Epithelial cell of esophagus (primary cell): ENCODE measurements around the gene TMEFF2.
A peak's percentile ranks its signal among the peaks of the same experiment; 100 is the strongest.
"Not testable (repeated sequence)": the region's sequence is repeated elsewhere in the genome, so short reads cannot be mapped to it uniquely, and the experiment has no call there.

ENCODE experiments used
- DNase-seq: peaks from one replicate; pipeline ENCODE4 v3.0.0; 2010; ENCODE audit warnings: low read depth
- H3K4me3 ChIP-seq: 2 replicates; pipeline ENCODE4 v1.5.1; 2011; ENCODE audit warnings: mild to moderate bottlenecking, low read length, control low read depth
- TF ChIP-seq, protein P1 (sequence below): IDR thresholded peaks from 2 replicates; pipeline ENCODE4 v1.5.1; 2011; ENCODE audit warnings: low read depth, mild to moderate bottlenecking, low read length, control low read depth, inconsistent platforms; ENCODE audit not compliant: insufficient read depth; ENCODE audit errors: missing control alignments

The TMEFF2 gene

GRCh38 chr2:191923652-191923997 lies 271.1 kb downstream of the TMEFF2 start:
- DNase-seq, result no peak
- TF ChIP-seq, protein P1, sequence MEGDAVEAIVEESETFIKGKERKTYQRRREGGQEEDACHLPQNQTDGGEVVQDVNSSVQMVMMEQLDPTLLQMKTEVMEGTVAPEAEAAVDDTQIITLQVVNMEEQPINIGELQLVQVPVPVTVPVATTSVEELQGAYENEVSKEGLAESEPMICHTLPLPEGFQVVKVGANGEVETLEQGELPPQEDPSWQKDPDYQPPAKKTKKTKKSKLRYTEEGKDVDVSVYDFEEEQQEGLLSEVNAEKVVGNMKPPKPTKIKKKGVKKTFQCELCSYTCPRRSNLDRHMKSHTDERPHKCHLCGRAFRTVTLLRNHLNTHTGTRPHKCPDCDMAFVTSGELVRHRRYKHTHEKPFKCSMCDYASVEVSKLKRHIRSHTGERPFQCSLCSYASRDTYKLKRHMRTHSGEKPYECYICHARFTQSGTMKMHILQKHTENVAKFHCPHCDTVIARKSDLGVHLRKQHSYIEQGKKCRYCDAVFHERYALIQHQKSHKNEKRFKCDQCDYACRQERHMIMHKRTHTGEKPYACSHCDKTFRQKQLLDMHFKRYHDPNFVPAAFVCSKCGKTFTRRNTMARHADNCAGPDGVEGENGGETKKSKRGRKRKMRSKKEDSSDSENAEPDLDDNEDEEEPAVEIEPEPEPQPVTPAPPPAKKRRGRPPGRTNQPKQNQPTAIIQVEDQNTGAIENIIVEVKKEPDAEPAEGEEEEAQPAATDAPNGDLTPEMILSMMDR, result no peak
- no peak overlapping the region for H3K4me3 ChIP-seq

GRCh38 chr2:191922736-191923651 lies 271.7 kb downstream of the TMEFF2 start:
- TF ChIP-seq, protein P1, result no peak
- no peak overlapping the region for H3K4me3 ChIP-seq
- no peak for DNase-seq

DNA sequence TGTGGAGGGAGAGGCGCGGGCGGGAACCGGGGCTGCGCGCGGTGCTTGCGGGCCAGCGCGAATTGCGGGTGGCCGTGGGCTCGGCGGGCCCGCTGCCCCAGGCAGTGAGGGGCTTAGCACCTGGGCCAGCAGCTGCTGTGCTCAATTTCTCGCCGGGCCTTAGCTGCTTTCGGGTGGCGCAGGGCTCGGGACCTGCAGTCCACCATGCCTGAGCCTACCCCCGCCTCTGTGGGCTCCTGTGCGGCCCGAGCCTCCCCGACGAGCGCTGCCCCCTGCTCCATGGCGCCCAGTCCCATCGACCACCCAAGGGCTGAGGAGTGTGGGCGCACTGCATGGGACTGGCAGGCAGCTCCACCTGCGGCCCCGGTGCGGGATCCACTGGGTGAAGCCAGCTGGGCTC lies 273.1 kb downstream of the TMEFF2 start:
- DNase-seq, H3K4me3 ChIP-seq: not testable (repeated sequence)

DNA sequence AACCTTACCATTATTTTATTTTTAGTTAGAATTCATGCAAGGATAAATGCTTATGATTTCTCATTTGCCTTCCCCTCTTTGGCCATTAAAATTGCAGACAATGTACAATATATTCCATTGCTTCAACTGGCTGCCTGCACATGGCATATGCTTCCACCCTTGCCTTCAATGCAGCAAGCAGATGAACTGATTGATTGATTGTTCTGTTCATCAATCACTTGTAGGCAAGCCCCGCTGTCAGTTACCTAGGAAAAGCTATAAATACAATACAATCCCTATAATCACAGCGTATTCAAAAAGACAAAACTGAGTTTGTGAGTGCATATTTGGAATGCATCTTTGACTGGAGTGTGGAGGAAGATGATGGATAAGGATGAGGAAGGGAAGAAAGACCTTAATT lies 274.2 kb downstream of the TMEFF2 start:
- TF ChIP-seq, protein P1, result no peak
- no peak for DNase-seq
- no peak overlapping the region for H3K4me3 ChIP-seq

DNA sequence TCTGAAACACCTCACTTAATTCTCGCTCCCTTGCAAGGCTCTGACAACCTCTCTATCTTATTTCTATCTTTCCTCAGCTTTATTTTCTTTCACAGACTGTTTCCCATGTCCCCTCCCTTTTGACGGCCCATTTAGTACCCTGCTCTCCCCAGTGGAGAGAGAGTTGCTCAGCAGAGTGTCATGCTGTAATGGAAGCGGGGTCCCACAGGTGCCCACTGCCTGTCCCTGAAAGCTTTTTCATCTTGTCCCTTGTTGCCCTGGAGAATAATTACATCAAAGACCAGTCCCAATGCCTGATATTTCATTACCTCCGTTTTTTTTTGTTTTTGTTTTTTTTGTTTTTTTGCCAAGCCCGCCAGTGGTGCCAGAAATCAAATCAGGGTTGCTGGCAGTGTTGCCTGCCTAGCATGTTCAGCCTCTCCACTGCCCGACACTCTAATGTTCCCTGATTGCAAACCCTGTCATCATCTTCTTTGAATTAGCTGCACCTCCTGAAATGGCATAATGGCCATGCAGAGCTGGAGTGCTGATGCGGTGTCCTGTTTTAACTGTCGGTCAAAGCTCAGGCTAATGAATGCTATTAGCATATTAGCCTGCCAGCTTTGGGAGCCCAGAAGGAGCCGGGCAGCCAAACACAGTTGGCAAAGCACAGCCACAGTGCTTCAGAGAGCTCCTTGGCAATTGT lies 276.6 kb downstream of the TMEFF2 start:
- TF ChIP-seq, protein P1, result no peak
- no peak overlapping the region for H3K4me3 ChIP-seq
- DNase-seq, result no peak

DNA sequence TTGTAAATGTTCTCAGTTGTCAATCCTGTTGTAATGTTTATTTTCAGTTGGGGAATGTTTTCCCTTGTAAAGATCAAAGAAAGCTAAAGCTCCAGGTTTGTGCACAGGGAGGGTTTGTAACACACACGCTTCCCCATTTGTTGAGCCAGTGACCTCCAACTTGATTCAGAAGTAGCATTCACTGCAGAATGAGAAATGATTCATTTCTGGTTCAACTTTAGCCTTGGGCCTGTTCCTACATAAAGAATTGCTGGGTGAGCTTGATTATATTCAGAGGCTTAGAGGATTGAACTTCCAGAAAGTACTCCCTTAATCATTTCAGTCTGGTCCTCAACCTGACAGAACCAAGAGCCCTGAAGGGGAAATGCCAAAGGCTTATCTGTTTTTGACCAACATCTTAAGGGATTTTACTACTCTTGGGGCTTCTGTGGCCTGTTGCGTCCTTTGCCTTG lies 277.3 kb downstream of the TMEFF2 start:
- H3K4me3 ChIP-seq, result no peak overlapping the region
- peak; percentile 29 for DNase-seq
- TF ChIP-seq, protein P1, result no peak

DNA sequence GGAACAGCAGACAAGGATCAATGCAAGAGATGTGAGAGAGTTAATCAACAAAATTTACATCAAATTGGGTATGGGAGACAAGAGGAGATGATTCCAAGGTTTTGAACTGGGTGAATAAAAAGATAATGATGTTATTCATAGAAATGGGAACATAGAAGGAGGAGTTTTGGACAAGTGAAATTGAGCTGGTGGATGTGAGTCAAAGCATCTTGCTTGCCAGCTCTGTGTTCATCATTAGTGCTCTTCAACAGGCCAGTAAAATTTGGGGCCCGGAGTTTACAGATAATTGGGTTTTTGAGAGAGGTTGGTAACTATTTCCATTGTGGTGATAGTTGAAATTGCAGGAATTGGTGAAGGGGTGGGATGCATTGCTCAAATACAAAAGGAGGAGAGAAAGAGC lies 277.9 kb downstream of the TMEFF2 start:
- no peak overlapping the region for H3K4me3 ChIP-seq
- TF ChIP-seq, protein P1, result no peak
- no peak for DNase-seq
